DND-41 (cell line): Measurements from ENCODE around the gene ANO2.

Experiments used
- ATAC-seq: fragments of 200-7000 bp; cut with Tn5 transposase; 3 replicates; pipeline ENCODE4 v1.9.1; 2021; ENCODE audit warnings: low read depth; ENCODE audit not compliant: insufficient read depth
- DNase-seq: peaks from one replicate; pipeline ENCODE4 v3.0.0-alpha.2; 2020
- H2AFZ ChIP-seq: 2 replicates; pipeline ENCODE4 v1.6.0; 2012; ENCODE audit warnings: low read depth, low read length
- H3K27ac ChIP-seq: 2 replicates; pipeline ENCODE4 v1.5.1; 2012; ENCODE audit warnings: low read length, inconsistent platforms
- H3K27me3 ChIP-seq: fragments of 200-600 bp; sonication (generic); 2 replicates; pipeline ENCODE4 v1.6.0; 2012; ENCODE audit warnings: low read length, mild to moderate bottlenecking, inconsistent platforms; ENCODE audit not compliant: insufficient read depth, poor library complexity
- H3K36me3 ChIP-seq: 2 replicates; pipeline ENCODE4 v1.5.1; 2012; ENCODE audit warnings: low read length, inconsistent platforms; ENCODE audit not compliant: insufficient read depth
- H3K4me1 ChIP-seq: 2 replicates; pipeline ENCODE4 v1.5.1; 2012; ENCODE audit warnings: mild to moderate bottlenecking, low read length; ENCODE audit not compliant: insufficient read depth
- H3K4me2 ChIP-seq: 2 replicates; pipeline ENCODE4 v1.6.0; 2012; ENCODE audit warnings: mild to moderate bottlenecking, moderate library complexity, low read length, inconsistent platforms; ENCODE audit not compliant: insufficient read depth
- H3K4me3 ChIP-seq, 2 experiments: fragments of 200-600 bp in 1 of 2; shearing (Covaris generic) in 1 of 2; 2 replicates each; pipeline ENCODE4 v1.5.1; 2012 to 2016; ENCODE audit warnings: inconsistent platforms in 2 of 2, low read length in 2 of 2, mild to moderate bottlenecking in 2 of 2, low read depth in 1 of 2, moderate library complexity in 1 of 2
- H3K79me2 ChIP-seq: 2 replicates; pipeline ENCODE4 v1.6.0; 2012; ENCODE audit warnings: low read length, inconsistent platforms; ENCODE audit not compliant: insufficient read depth
- H3K9ac ChIP-seq: 2 replicates; pipeline ENCODE4 v1.6.0; 2012; ENCODE audit warnings: low read depth, mild to moderate bottlenecking, inconsistent platforms, low read length, moderate library complexity
- H3K9me3 ChIP-seq: 2 replicates; pipeline ENCODE4 v1.5.1; 2012; ENCODE audit warnings: low read length, moderate library complexity, mild to moderate bottlenecking, inconsistent platforms; ENCODE audit not compliant: insufficient read depth, severe bottlenecking
- H4K20me1 ChIP-seq: 2 replicates; pipeline ENCODE4 v1.6.0; 2012; ENCODE audit warnings: low read length; ENCODE audit not compliant: insufficient read depth
- CTCF ChIP-seq: IDR thresholded peaks from 2 replicates; pipeline ENCODE4 v1.5.1; 2012; ENCODE audit warnings: borderline replicate concordance, low read length, moderate library complexity, mild to moderate bottlenecking; ENCODE audit not compliant: poor library complexity, severe bottlenecking; ENCODE audit errors: extremely low read depth
- EZH2 ChIP-seq: IDR thresholded peaks from 3 replicates; pipeline ENCODE4 v1.6.1; 2012; ENCODE audit warnings: borderline replicate concordance, low read depth, mild to moderate bottlenecking, moderate library complexity, low read length, inconsistent platforms; ENCODE audit not compliant: severe bottlenecking

ANO2 gene

GRCh38 chr12:5947006-5947405 lies 1.9 kb upstream of the ANO2 start:
- Histone ChIP-seq H3K4me1 (no peaks in the 10 kb centered on the region), H3K27me3 (peaks cover 39% of the 10 kb centered on the region)

GRCh38 chr12:5946388-5946787 lies 1.3 kb upstream of the ANO2 start:
- Histone ChIP-seq H4K20me1 (no peaks in the 10 kb centered on the region), H3K27ac (no peak overlapping the region), H3K9me3 (no peaks in the 10 kb centered on the region), H3K4me2 (no peak overlapping the region), H3K9ac (no peak overlapping the region), H3K79me2 (no peaks in the 10 kb centered on the region), H3K4me3 (no peak overlapping the region), H3K4me1 (no peaks in the 10 kb centered on the region), H2AFZ (no peak overlapping the region), H3K27me3 (peaks cover 35% of the 10 kb centered on the region), H3K36me3 (no peaks in the 10 kb centered on the region)
- no peak for DNase-seq
- TF ChIP-seq EZH2 (no peak), CTCF (no peak)
- no peak for ATAC-seq

More at GRCh38 chr12:5947006-5947405, 1.9 kb upstream of the ANO2 start:
- no peaks in the 10 kb centered on the region for H3K79me2 ChIP-seq
- no peaks in the 10 kb centered on the region for H3K9me3 ChIP-seq
- no peak overlapping the region for H3K27ac ChIP-seq
- H4K20me1 ChIP-seq = no peaks in the 10 kb centered on the region
- TF ChIP-seq CTCF (no peak), EZH2 (no peak)
- no peak overlapping the region for H2AFZ ChIP-seq
- H3K4me3 ChIP-seq = no peak overlapping the region
- no peak overlapping the region for H3K9ac ChIP-seq
- no peak overlapping the region for H3K4me2 ChIP-seq
- DNase-seq = no peak
- no peak for ATAC-seq
- no peaks in the 10 kb centered on the region for H3K36me3 ChIP-seq

- no peak for ATAC-seq
- DNase-seq = no peak
- Histone ChIP-seq H4K20me1 (no peaks in the 10 kb centered on the region), H3K9me3 (no peaks in the 10 kb centered on the region), H3K4me1 (no peaks in the 10 kb centered on the region), H3K9ac (no peak overlapping the region), H3K36me3 (no peaks in the 10 kb centered on the region), H3K79me2 (no peaks in the 10 kb centered on the region), H3K4me2 (no peak overlapping the region), H3K27ac (no peak overlapping the region), H3K27me3 (peaks cover 23% of the 10 kb centered on the region), H2AFZ (no peak overlapping the region), H3K4me3 (no peak overlapping the region)
- no peak for TF ChIP-seq EZH2
- TF ChIP-seq CTCF = no peak
These were observed 380 bp downstream of the ANO2 start for GRCh38 chr12:5944688-5945070.

- DNase-seq = no peak
- H3K4me2 ChIP-seq = no peak overlapping the region
- H3K79me2 ChIP-seq = no peaks in the 10 kb centered on the region
- H3K9ac ChIP-seq = no peak overlapping the region
- TF ChIP-seq CTCF (no peak), EZH2 (no peak)
- no peak overlapping the region for H2AFZ ChIP-seq
- peaks cover 26% of the 10 kb centered on the region for H3K27me3 ChIP-seq
- no peak for ATAC-seq
- no peaks in the 10 kb centered on the region for H4K20me1 ChIP-seq
- H3K4me1 ChIP-seq = no peaks in the 10 kb centered on the region
- no peak overlapping the region for H3K27ac ChIP-seq
- H3K4me3 ChIP-seq = no peak overlapping the region
- H3K36me3 ChIP-seq = no peaks in the 10 kb centered on the region
- H3K9me3 ChIP-seq = no peaks in the 10 kb centered on the region
These were observed 1.0 kb downstream of the ANO2 start for GRCh38 chr12:5944053-5944452.
